T follicular helper cell (primary cell): ENCODE measurements around the gene ZMYND8.

ENCODE experiments used
- DNase-seq: peaks from one replicate; pipeline ENCODE4 v3.0.0-alpha.2; 2020; ENCODE audit warnings: low read depth

The ZMYND8 gene

DNA sequence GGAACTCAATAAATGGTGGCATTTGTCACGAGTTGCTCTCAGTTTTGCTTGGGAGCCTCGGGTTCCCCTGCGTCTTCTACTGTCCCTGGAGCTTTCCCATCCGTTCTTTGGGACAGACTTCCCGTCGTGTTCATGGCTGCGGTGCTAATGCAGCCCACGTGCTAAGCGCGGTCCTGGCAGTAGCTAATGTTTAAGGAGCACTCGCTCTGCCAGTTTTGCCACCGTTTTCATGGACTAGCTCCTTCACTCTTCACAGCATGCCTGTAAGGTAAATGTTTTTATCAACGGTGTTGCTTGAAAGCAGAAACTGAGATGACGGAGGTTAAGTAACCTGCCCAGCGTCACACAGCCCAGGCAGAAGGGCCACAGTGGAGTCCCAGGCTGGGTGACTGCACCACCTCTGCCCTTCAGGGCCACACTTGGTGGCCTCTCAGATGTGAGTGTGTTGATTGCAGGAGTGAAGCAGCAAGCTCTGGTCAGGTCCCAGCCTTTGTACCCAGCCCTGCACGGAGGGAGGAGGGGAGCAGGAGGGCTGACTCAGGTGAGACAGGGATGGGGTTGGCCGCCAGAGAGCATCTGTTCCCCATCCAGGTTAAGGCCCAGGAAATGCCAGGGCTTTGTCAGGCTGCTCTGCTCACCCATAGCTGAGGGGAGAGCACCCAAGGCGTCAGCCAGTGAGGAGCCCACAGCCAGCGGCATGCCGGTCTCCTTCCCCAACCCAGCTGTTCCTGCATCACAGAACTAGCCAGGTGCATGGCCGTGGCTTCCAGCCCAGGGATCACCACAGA is 181.8 kb downstream of the ZMYND8 start:
- DNase-seq: no peak

DNA sequence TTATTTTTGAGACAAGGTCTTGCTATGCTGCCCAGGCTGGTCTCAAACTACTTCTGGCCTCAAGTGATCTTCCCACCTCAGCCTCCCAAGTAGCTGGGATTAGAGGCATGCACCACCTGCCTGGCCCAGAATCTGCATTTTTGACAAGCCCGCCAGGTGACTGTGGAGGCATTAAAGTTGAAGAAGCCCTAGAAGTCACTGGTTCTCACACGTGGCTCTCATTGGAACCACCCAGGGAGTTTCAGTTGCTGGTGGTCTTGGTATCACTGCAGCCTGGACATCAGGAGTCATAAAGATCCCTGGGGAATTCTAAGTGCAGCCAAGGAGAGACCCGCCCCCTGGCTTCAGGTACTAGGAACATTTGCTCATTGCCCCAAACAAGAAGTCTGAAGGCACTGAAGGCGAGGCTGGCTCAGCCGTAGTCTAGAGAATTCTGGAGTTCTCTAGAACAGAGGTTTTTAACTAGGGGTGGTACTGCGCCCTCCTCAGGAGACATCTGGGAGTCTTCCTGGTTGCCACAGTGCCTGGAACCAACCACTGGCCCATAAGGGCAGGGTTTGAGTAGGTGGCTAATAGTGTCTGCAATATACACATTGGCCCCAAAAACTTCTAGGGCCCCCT is 182.8 kb downstream of the ZMYND8 start:
- DNase-seq: no peak

DNA sequence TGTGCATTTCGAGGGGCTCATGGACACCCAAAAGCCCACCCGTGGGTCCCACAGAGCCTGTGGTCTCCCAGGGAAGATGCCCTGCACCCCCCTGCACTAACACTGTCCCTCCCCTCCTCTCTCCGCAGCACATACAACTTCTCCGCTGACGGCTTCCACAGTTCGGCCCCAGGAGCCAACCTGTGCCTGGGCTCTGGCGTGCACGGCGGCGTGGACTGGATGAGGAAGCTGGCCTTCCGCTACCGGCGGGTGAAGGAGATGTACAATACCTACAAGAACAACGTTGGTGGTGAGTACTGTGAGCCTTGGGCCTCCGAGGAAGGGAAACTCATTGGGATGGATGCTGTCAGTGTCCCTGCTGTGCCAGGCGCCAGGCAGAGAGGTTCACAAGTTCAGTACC is 183.9 kb downstream of the ZMYND8 start:
- no peak for DNase-seq

DNA sequence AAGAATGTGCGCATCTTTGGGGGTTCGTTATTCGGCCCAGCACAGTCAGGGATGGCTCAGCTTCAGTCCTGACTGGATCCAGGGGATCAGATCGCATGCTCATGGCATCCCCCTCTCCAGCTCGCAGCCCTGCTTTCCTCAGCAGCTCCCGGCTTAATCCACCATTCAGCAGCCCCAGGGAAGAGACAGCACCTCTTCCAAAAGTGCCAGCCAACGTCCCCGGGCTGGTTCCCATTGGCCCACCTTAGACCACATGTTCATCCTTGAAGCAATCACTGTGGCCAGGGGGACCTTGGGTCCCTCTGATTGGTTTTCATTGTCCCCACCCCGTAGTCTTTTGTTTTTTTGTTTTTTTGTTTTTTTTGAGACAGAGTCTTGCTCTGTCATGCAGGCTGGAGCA is 188.7 kb downstream of the ZMYND8 start:
- no peak for DNase-seq

DNA sequence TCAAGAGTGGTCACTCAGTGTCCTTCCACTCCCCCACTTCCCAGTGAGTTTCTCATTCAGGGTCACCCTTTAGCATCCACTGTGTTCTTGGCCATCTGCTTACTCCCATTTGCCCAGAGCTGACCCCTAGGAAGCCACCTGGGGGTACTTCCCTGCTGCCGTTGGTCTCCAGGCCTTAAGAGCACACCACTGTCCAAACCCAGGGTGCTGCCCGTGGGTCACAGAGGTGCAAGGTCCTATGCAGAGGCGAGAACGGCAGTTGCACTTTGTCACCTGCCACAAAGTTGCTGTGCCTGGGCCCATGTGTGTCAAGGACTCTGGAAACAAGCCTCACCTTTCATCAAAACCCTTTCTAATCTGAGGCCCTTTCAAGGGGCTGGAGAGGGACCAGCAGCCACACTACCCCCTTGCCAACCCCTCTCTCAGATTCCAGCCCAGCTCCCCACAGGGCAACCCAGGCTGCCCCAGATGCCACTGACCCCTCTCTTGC is 191.1 kb downstream of the ZMYND8 start:
- DNase-seq: no peak

DNA sequence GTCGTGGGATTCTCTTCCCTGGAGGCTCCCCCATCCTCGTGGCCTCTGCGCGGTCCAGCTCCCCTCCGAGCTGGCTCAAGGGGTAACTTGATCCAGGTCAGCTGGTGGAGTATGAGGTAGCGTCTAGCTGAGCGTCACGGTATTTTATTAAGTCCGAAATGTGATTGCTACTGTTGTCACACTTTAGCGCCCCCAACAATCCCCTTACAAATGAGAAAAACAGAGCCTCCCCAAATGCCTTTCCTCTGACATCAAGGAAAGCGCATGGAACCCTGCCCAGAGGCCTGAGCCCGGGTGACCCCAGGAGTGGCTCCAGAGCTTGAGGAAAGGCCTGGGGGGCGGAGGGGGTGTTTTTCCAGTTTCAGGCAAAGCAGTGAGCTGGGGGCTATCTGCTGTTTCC is 192.4 kb downstream of the ZMYND8 start:
- no peak for DNase-seq

DNA sequence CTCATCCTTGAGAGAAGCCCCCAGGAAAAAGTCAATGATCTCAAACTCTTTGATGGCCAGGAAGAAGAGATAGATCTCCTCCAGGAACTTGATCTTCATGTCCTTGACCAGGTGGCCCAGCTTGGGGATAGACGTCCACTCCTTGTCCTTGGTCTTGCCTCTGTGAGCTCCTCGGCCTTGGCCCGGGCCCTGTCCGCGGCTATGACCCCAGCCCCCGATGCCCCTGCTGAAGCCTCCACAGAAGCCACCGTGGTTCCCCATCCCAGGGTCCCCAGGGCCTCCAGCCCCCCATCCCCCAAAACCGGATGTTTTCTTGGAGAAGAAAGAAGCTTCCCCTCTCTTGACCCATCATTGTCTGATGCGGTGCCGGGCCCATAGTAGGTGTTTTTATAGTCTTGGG is 195.1 kb downstream of the ZMYND8 start:
- DNase-seq: no peak

DNA sequence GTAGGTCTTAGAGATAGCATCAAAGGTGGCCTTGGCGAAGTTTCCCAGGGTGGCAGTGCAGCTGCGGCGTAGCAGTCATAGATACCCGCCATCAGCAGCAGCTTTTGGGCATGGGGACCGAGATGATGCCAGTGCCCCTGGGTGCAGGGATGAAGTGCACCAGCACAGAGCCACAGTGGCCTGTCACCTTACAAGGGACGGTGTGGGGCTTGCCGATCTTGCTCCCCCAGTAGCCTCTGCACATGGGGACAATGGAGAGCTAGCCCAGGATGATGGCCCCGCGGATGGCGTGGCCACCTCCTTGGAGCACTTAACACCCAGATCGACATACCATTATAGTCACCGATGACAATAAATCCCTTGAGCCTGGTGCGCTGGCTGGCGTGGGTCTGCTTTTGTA is 195.5 kb downstream of the ZMYND8 start:
- no peak for DNase-seq

DNA sequence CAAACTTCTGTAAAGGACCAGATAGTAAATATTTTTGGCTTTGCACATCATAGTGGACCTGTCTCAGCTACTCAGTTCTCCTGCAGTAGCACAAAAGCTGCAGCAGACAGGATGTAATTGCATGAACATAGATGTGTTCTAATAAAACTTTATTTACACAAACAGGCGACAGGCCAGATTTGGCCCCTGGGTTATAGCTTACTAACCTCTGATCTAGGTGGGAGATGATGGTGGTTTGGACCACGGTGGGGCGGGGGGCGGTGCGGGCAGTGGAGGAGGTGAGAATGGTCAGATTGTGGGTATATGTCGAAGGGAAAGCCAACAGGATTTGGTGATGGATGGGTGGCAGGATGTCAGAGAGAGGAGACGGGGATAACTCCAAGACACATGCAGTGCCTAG is 196.3 kb downstream of the ZMYND8 start:
- DNase-seq: no peak
